ENCODE results near the gene GRM5.

DNA sequence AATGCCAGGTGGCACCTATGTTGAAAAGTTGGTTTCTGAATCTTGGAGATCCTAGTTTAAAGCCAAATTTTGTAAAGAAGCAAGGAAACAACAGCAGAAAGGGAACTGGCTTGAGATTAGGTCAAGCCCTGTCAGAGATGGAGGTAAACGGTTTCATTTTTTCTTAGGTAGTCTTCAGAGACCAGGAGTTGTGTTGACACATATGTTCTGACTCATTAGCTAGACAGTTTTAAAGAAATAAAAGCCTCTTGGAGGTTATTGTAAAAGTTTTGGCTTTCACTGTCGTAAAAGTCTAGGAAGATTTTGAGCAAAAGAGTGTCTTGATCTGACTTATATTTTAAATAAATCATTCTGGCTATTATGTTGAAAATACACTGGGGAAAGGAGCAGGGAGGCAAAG is 576.8 kb downstream of the GRM5 start:
- TF ChIP-seq, protein P1, sequence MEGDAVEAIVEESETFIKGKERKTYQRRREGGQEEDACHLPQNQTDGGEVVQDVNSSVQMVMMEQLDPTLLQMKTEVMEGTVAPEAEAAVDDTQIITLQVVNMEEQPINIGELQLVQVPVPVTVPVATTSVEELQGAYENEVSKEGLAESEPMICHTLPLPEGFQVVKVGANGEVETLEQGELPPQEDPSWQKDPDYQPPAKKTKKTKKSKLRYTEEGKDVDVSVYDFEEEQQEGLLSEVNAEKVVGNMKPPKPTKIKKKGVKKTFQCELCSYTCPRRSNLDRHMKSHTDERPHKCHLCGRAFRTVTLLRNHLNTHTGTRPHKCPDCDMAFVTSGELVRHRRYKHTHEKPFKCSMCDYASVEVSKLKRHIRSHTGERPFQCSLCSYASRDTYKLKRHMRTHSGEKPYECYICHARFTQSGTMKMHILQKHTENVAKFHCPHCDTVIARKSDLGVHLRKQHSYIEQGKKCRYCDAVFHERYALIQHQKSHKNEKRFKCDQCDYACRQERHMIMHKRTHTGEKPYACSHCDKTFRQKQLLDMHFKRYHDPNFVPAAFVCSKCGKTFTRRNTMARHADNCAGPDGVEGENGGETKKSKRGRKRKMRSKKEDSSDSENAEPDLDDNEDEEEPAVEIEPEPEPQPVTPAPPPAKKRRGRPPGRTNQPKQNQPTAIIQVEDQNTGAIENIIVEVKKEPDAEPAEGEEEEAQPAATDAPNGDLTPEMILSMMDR (IDR thresholded peaks at IDR 0.05; ENCODE audit: low read depth, low read length, missing input control) = no peak
- TF ChIP-seq YY1 (IDR thresholded peaks at IDR 0.05) = no peak
- TF ChIP-seq NR2F2 (IDR thresholded peaks at IDR 0.05) = no peak
- no peak for TF ChIP-seq JUND (IDR thresholded peaks at IDR 0.05)
- TF ChIP-seq RAD21 (IDR thresholded peaks at IDR 0.05) = no peak
- no peak for TF ChIP-seq GABPA (IDR thresholded peaks at IDR 0.05 in 1 of 2, conservative IDR thresholded peaks at IDR 0.05 in 1 of 2)
- TF ChIP-seq, protein P2, sequence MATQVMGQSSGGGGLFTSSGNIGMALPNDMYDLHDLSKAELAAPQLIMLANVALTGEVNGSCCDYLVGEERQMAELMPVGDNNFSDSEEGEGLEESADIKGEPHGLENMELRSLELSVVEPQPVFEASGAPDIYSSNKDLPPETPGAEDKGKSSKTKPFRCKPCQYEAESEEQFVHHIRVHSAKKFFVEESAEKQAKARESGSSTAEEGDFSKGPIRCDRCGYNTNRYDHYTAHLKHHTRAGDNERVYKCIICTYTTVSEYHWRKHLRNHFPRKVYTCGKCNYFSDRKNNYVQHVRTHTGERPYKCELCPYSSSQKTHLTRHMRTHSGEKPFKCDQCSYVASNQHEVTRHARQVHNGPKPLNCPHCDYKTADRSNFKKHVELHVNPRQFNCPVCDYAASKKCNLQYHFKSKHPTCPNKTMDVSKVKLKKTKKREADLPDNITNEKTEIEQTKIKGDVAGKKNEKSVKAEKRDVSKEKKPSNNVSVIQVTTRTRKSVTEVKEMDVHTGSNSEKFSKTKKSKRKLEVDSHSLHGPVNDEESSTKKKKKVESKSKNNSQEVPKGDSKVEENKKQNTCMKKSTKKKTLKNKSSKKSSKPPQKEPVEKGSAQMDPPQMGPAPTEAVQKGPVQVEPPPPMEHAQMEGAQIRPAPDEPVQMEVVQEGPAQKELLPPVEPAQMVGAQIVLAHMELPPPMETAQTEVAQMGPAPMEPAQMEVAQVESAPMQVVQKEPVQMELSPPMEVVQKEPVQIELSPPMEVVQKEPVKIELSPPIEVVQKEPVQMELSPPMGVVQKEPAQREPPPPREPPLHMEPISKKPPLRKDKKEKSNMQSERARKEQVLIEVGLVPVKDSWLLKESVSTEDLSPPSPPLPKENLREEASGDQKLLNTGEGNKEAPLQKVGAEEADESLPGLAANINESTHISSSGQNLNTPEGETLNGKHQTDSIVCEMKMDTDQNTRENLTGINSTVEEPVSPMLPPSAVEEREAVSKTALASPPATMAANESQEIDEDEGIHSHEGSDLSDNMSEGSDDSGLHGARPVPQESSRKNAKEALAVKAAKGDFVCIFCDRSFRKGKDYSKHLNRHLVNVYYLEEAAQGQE (IDR thresholded peaks at IDR 0.05) = no peak
- TF ChIP-seq TAF1 (conservative IDR thresholded peaks at IDR 0.05) = no peak
- TF ChIP-seq, protein P3, sequence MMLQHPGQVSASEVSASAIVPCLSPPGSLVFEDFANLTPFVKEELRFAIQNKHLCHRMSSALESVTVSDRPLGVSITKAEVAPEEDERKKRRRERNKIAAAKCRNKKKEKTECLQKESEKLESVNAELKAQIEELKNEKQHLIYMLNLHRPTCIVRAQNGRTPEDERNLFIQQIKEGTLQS (IDR thresholded peaks at IDR 0.05) = no peak
